GM19438 (cell line): Measurements from ENCODE around the gene RNPEPL1.

Experiments used
- ATAC-seq: cut with Tn5 transposase; IDR thresholded peaks from one replicate; pipeline ENCODE4 v1.9.1; 2021; ENCODE audit warnings: low read depth; ENCODE audit not compliant: unreplicated experiment

The RNPEPL1 gene

DNA sequence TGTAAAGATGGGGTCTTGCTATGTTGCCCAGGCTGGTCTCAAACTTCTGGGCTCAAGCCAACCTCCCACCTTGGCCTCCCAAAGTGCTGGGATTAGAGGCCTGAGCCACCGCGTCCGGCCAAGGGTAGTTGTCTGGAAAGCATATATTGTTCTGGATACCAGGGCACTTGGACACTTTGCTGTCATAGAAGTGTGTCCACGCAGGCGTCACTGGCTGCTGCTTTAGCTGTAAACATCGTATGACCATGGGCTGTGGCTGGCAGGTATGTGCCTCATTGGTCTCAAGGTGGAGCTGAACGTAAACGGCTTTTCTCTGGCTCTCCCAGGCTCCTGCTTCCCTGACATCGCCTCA, 53.8 kb downstream of the RNPEPL1 start:
- no peak for ATAC-seq

DNA sequence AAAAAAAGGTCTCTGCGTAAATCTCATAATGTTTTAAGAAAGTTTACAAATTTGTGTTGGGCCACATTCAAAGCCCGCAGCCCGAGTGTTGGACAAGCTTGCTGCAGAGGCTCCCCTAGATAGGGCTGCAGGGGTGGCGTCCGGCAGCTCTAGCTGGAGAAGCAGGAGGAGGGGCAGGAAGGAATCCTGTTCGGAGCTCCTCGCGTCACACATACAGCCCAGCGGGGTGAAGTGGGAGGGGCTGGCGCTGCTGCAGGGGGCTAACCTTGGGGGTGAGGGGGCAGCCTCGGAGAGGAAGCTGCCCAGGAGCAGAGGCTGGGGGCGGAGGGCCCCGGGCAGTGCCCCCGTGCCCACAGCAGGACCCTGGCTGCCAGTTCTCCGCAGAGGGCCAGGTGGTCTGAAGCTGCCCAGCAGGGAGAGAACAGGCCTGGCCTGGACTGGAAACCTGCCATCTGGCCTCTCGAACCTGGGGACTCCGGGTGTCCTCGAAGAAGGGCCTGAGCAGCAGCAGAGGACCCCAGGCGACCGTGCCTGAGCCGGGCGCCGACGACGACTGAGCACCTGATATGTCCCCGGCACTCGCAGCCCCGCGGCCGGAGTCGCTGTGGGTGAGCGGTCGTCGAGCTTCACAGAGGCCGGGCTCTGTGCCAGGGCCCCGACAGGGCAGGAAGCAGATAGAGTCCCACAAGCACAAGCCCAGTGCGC, 54.4 kb downstream of the RNPEPL1 start:
- ATAC-seq, result no peak

DNA sequence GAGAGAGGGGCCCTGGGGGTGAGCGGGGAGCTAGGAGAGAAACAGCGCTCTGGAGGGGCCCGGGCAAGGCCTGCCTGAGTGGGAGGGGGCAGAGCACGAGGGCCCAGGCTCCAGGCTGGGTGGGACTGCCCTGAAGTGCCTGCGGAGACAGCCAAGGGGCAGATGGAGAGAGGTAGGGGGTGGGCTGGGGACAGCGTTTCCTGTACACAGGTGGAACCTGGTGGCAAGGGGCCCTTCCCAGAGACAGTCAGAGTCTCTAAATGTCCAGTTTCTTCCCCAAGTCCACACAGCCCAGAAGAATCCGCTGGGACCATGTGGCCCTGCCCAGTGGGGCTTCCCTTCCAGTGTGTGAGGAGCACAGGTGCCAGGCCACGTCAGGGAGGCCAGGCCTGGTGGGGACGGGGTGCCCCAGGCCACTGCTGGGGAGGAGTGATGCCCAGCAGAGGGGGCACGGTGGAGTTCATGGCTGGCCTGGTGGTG, 55.3 kb downstream of the RNPEPL1 start:
- no peak for ATAC-seq

DNA sequence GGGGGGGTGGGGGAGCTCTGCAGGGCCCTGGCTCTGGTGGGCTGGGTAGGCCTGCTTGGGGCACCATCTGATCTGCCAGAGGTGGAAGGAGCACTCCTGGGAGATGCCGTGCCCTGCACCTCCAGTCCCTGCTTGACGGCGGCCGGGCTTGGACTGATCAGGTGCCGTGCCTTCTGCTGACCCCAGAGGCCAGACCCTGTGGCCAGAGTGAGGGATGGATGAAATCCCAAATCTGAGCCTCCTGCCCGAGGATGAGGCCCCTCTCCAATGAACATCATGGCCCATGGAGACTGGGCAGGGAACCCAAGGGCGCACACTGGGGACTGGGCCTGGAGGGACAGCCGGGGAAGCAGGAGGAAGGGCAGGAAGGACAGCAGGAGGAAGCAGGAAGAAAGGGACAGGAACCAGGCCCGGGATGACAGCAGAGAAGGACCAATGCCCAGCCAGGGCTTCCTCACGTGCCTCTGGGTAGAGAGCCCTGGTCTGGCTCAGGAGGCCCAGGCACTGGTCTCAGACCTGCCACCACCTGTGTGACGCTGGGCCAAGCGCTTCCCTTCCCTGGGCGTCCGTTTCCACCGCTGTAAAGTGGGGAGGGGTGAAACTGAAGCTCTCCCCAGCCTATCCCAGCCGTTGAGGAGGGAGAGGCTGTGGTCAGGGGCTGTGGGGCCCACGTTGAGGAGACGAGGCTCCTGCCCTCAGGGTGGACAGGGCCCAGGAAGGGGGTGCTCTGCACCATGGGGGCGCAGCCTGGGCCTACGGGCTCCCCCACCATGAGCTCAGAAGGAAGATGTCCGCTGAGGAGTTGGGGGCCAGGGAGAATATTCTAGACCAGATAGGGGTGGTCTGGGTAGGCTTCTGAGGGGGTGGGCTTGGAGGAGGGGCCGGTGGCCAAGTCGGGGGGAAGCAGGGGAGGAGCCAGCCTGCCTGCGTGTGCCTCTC, 56.0 kb downstream of the RNPEPL1 start:
- no peak for ATAC-seq

DNA sequence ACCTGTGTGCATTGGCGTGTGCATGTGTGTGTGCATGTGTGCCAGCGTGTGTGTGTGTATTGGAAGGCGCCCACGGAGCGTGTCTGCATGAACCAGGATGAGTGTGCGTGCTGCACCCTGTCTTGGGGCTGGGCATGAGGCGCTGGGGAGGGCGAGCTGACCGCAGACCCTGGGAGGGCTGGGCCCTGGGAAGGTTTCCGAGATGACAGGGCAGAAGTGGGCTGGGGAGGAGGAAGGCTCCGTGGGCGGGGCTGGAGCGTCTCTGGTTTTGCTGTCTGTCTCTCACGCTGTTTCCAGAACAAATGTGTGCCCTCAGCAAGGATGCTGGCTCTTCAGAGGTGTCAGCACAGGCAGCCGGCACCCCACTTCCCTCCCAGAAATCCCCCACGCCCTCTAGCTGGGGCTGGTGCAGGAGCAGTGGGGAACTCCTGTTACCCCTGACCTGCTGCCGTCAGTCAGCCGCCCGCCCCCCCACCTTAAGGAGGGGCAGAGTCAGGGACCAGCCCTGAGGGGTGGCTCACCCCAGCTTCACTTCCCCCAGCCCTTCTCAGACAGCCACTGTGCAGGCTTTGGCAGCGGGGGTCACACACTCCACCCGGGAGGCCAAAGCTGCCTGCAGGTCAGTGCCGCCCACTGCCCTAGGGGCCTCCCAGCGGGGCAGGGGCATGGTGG, 56.8 kb downstream of the RNPEPL1 start, which contains the start of gene GPR35:
TSS of gene GPR35 (plus strand) at position 531 of the 672 bp plus-strand sequence. CDS start 4,473 bp downstream, outside the sequence.
- no peak for ATAC-seq

DNA sequence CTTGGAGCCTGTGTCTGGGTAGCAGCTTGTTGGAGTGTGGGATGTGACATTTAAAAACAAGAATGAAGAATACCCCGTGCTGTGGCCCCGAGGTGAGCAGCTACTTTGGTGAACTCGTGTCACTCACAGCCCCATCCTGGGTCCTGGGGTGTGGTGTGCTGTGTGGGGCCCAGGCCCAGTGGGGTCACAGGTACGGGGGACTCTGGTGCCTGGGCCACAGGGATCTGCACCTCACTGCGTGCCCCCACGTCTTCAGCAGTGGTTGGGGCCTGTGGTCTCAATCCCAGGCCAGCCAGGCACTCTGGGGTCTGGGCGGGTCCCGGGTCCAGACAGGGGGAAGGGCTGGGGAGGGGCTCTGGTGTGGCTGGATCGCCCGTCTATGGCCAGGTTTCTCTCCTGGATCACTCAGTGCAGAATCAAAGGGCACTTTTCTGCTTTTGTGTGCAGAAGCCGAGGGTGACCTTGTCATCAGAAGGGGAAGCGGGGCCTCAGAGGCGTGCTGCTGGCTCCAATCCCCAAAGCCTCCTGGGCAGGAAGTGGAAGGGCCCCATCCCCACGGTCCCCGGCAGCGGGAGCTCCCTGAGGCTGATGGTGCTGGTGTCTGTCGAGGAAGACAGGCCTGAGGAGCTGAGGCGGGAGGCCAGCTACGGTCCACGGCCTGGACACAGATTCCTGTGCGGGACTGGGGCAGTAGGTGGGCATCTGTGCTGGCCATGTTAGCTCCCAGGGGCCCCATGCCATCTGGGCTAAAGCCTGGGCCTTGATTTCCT, 58.4 kb downstream of the RNPEPL1 start:
- no peak for ATAC-seq

DNA sequence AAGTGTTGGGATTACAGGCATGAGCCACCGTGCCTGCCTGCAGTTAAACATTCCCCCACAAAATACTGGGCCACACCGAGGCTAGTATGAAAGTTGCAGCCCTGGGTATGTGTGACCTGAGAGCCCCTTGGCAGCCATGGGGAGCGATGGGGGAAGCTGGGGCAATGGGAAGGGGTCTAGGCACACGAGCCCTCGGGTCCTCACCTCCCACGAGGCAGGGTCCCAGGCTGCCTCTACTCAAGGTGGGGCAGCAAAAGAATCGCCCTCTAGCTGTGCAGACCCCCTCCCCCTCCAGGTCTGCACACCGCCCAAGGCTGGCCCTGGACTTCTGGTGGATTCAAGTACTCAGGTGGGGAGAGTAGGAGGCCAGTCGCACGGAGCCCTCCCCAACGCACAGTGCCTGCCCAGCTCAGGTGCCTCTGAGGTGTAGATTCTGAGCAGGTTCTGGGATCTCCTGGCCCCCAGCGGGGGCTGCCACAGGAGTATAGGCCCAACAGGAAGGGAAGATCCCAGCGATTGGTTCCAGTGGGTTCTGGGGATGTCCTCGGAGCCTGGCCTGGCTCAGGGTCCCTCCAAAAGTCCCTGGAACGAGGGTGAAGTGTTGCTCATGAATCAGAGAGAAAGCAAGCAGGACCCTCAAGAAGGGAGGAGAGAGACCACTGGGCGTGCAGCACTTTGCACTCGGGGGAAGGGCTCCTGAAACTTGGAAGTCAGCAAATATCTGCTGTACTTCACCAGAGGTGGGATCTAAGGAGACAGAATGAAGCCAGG, 59.6 kb downstream of the RNPEPL1 start:
- no peak for ATAC-seq

DNA sequence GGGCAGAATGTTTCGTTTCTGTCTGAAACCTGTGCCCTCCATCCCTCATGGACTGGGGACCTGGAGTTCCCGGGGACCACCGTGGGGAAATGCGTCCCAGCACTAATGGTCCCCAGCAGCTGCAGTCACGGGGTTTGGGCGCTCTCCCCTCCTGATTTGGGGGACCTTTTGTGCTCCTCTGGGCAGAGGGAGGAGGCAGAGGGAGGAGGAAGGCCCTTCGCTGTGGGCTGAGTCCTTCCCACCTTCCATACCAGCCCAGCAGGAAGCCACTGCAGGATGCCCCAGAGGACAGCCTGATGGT, 60.2 kb downstream of the RNPEPL1 start:
- no peak for ATAC-seq

DNA sequence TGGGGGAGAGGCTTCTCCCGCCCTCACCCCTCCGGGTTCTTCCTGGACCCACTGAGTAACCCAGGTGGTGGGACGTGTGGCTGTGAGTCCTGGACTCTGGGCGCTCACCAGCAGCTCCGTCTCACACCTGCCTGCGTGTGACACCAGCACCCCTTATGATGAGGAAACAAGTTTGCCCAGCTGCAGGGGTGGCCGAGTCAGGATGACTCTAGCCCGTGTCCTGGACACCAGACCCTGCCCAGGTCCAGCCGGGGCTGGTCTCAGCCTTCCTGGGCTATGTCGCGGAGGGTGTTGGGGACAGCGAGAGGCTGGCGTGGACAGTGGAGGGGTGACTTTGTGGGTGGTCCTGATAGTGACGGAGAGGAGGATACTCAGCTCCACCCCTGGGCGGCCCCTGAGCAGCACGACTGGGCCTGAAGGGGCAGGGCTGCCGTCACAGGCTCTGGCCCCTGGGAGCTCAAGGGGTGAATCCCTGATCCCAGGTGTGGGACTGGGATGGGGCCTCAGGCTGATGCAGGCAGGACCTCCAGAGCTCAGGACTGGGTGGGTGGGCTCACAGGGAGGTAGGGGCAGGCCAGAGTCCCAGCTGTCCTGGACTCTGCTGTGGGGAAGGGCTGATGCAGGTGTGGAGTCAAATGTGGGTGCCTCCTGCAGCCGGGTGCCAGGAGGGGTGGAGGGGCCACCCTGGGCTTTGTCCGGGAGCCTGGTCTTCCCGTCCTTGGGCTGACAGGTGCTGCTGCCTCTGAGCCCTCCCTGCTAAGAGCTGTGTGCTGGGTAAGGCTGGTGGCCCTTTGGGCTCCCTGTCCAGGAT, 60.7 kb downstream of the RNPEPL1 start:
- no peak for ATAC-seq

DNA sequence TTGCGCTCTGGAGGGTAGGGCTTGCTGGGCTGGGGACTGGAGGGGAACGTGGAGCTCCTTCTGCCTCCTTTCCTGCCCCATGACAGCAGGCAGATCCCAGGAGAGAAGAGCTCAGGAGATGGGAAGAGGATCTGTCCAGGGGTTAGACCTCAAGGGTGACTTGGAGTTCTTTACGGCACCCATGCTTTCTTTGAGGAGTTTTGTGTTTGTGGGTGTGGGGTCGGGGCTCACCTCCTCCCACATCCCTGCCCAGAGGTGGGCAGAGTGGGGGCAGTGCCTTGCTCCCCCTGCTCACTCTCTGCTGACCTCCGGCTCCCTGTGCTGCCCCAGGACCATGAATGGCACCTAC, 61.3 kb downstream of the RNPEPL1 start:
- ATAC-seq, result no peak

DNA sequence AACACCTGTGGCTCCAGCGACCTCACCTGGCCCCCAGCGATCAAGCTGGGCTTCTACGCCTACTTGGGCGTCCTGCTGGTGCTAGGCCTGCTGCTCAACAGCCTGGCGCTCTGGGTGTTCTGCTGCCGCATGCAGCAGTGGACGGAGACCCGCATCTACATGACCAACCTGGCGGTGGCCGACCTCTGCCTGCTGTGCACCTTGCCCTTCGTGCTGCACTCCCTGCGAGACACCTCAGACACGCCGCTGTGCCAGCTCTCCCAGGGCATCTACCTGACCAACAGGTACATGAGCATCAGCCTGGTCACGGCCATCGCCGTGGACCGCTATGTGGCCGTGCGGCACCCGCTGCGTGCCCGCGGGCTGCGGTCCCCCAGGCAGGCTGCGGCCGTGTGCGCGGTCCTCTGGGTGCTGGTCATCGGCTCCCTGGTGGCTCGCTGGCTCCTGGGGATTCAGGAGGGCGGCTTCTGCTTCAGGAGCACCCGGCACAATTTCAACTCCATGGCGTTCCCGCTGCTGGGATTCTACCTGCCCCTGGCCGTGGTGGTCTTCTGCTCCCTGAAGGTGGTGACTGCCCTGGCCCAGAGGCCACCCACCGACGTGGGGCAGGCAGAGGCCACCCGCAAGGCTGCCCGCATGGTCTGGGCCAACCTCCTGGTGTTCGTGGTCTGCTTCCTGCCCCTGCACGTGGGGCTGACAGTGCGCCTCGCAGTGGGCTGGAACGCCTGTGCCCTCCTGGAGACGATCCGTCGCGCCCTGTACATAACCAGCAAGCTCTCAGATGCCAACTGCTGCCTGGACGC, 61.9 kb downstream of the RNPEPL1 start:
- ATAC-seq, result no peak
